WTC11 (cell line): ENCODE data around the gene FPR2.

Experiments
- ETV6 ChIP-seq: sonication (generic); formaldehyde crosslinking; IDR thresholded peaks from 2 replicates; pipeline ENCODE4 v1.8.1; 2022; ENCODE audit warnings: mild to moderate bottlenecking, missing genetic modification reagents
- FOXJ3 ChIP-seq: sonication (generic); formaldehyde crosslinking; IDR thresholded peaks from 2 replicates; pipeline ENCODE4 v1.9.0; 2021; ENCODE audit warnings: missing genetic modification reagents, mild to moderate bottlenecking, borderline replicate concordance
- FOXP4 ChIP-seq: sonication (generic); formaldehyde crosslinking; IDR thresholded peaks from 2 replicates; pipeline ENCODE4 v1.8.0; 2022; ENCODE audit warnings: mild to moderate bottlenecking, missing genetic modification reagents
- GRHL2 ChIP-seq: fragments of 250-450 bp; sonication (Bioruptor Pico); IDR thresholded peaks from 2 replicates; pipeline ENCODE4 v1.8.0; 2022; ENCODE audit warnings: mild to moderate bottlenecking, moderate library complexity; ENCODE audit not compliant: insufficient replicate concordance, severe bottlenecking
- ZNF263 ChIP-seq: sonication (generic); formaldehyde crosslinking; IDR thresholded peaks from 2 replicates; pipeline ENCODE4 v1.8.1; 2022; ENCODE audit warnings: low read depth, mild to moderate bottlenecking, moderate library complexity, missing genetic modification reagents

DNA sequence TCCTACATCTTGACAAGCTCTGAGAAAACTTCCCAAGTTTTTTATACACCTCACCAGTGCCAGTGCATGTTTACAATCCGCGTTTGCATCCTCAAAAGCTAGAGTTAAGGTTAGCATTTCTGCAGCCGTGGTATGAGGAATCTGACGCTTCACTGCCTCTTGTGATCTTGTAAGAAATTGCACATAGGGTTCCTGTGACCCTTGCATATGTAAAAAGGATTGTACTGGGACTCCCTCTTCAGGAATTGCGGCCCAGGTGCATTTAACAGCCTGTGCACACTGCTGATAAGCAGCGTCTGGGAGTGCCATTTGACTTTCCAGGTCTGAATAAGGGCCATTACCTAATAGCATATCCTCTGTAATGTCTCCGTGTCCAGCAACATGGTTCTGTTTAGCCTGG lies 49.2 kb downstream of the FPR2 start:
- TF ChIP-seq FOXP4 (CRISPR knock-in tag) (no peak), ZNF263 (no peak), ETV6 (no peak), FOXJ3 (CRISPR knock-in tag) (no peak), GRHL2 (no peak)
